Fibroblast of mammary gland (primary cell): ENCODE data around the gene GJB5.

Source experiments
- DNase-seq: peaks from one replicate; pipeline ENCODE4 v3.0.0-alpha.2; 2010; ENCODE audit warnings: low read depth
- H3K4me3 ChIP-seq: 2 replicates; pipeline ENCODE4 v1.5.1; 2011; ENCODE audit warnings: low read depth, mild to moderate bottlenecking, low read length, moderate library complexity; ENCODE audit not compliant: control insufficient read depth
- CTCF ChIP-seq: conservative IDR thresholded peaks from 2 replicates; pipeline ENCODE4 v1.5.1; 2011; ENCODE audit warnings: low read depth, low read length, inconsistent platforms; ENCODE audit not compliant: control insufficient read depth, insufficient read depth

The GJB5 gene

DNA sequence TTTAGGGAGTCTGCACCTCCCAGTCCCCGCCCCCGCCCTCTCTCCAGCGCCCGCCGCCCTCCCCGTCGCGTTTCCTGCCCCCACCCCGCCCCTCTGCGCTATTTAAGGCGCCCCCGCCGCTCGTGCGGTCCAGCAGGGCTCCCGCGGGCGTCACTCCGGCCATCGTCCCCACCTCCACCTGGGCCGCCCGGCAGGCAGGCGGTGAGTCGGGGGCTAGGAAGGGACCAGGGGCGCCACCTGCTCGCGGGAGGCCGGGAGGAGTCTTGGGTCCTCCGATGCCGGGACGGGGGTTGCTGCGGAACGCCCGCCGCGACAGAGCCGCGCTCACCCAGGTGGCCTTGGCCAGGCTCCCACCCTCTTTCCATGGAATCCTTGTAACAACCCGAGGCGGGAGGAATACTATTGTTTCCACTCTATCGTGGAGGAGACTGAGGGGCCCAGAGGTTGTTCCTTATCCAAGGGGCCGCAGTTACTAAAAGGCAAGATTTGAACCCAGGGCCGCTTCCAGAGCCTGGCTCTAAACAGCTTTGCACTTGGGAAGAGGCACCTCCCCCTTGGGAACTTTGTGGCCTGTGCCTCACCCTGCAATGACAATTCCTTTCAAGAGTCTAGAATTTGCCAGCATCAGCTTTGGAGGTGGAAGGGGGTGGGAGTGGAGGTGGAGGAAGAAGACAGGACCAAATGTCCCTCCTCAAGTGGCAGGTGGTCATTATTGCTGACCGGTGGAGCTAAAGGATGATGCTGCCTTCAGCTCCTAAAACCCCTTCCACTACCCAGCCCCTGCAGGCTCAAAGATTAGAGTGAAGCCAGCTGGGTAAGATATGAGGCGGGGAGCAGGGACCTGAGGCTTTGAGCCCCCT is 38.3 kb downstream of the GJB5 start, which contains the start of gene GJA4:
Gene GJA4 (plus strand): TSS at position 132 of the 860 bp plus-strand sequence. CDS start 1,215 bp downstream, outside the sequence.
- no peak for TF ChIP-seq CTCF
- H3K4me3 ChIP-seq: no peak within 1 kb of the TSS
- DNase-seq: no peak

DNA sequence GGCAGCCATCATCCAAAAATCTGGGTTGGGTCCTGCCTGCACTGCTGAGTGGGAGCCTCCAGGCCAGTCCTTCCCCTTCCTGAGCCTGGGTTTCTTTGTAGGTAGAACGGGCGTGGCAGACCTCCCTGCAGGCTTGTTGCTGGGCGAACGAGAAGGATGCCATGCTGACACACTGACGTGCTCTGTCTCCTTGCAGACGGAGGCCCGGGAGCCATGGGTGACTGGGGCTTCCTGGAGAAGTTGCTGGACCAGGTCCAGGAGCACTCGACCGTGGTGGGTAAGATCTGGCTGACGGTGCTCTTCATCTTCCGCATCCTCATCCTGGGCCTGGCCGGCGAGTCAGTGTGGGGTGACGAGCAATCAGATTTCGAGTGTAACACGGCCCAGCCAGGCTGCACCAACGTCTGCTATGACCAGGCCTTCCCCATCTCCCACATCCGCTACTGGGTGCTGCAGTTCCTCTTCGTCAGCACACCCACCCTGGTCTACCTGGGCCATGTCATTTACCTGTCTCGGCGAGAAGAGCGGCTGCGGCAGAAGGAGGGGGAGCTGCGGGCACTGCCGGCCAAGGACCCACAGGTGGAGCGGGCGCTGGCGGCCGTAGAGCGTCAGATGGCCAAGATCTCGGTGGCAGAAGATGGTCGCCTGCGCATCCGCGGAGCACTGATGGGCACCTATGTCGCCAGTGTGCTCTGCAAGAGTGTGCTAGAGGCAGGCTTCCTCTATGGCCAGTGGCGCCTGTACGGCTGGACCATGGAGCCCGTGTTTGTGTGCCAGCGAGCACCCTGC is 39.3 kb downstream of the GJB5 start:
- H3K4me3 ChIP-seq: no peak overlapping the region
- TF ChIP-seq CTCF: no peak
- DNase-seq: no peak

DNA sequence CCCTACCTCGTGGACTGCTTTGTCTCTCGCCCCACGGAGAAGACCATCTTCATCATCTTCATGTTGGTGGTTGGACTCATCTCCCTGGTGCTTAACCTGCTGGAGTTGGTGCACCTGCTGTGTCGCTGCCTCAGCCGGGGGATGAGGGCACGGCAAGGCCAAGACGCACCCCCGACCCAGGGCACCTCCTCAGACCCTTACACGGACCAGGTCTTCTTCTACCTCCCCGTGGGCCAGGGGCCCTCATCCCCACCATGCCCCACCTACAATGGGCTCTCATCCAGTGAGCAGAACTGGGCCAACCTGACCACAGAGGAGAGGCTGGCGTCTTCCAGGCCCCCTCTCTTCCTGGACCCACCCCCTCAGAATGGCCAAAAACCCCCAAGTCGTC is 39.9 kb downstream of the GJB5 start:
- H3K4me3 ChIP-seq: no peak overlapping the region
- DNase-seq: no peak
- no peak for TF ChIP-seq CTCF

- DNase-seq: no peak
- no peak for TF ChIP-seq CTCF
- no peak overlapping the region for H3K4me3 ChIP-seq
Observed at GRCh38 chr1:34795916-34796315, 41.1 kb downstream of the GJB5 start.

DNA sequence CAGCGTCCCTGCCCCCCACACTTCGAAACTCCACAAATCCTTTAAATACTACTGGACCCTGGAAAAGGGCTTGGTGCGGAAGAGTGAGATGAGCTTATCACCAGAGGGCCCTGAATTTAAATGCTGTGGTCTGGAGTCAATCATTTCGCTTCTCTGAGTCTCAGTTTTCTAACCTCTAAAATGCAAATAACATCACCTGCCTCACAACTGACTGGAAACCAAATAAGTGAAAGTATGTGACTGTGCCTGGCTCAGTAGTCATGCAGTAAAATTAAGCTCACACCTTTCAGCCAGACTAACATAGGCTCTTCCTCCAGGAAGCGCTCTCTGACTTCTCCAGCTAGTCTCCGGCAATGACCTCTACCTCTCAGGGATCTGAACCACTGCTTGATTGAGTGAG is 42.1 kb downstream of the GJB5 start:
- no peak for TF ChIP-seq CTCF
- DNase-seq: no peak
- H3K4me3 ChIP-seq: no peak overlapping the region

DNA sequence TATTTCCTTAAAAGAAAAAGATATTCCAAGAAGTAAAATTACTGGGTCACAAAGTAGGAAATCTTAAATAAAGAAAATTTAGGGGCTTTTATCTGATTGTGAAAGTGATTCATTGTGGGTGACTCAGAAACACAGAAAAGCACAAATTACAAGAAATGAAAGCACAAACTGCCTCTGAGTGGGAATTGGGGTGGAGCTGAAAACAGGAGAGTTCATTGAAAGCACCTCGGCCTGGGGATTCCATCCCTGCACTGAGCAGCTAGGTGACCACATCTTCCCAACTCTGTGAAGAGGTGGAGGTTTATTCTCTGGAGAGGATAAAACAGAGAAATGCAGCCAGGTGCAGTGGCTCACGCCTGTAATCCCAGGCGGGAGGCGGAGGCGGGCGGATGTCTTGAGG is 45.4 kb downstream of the GJB5 start:
- no peak overlapping the region for H3K4me3 ChIP-seq
- no peak for TF ChIP-seq CTCF
- peak; percentile 39 for DNase-seq
